Subcutaneous abdominal adipose tissue (tissue), 5 donors: ENCODE data around the gene MCEE.

Source experiments
- H3K27ac ChIP-seq: one replicate; pipeline ENCODE4 v1.7.0; 2013; ENCODE audit warnings: low read depth, mild to moderate bottlenecking, inconsistent platforms, low read length, moderate library complexity
- H3K27me3 ChIP-seq, 5 donors: one replicate each; pipeline ENCODE4 v1.7.0; 2013; ENCODE audit warnings: low read length in 5 of 5, inconsistent platforms in 1 of 5; ENCODE audit not compliant: control insufficient read depth in 5 of 5, insufficient read depth in 4 of 5
- H3K36me3 ChIP-seq, 5 donors: one replicate each; pipeline ENCODE4 v1.7.0; 2013; ENCODE audit warnings: low read length in 5 of 5; ENCODE audit not compliant: control insufficient read depth in 5 of 5, insufficient read depth in 5 of 5
- H3K4me1 ChIP-seq, 5 donors: one replicate each; pipeline ENCODE4 v1.7.0; 2013; ENCODE audit warnings: low read length in 5 of 5, mild to moderate bottlenecking in 3 of 5, moderate library complexity in 1 of 5; ENCODE audit not compliant: control insufficient read depth in 5 of 5, insufficient read depth in 5 of 5
- H3K4me3 ChIP-seq, 5 donors: one replicate each; pipeline ENCODE4 v1.7.0; 2013; ENCODE audit warnings: low read length in 5 of 5, low read depth in 1 of 5
- H3K9ac ChIP-seq, 5 donors: one replicate each; pipeline ENCODE4 v1.7.0; 2013; ENCODE audit warnings: low read length in 5 of 5, mild to moderate bottlenecking in 4 of 5, moderate library complexity in 3 of 5
- H3K9me3 ChIP-seq, 5 donors: one replicate each; pipeline ENCODE4 v1.7.0; 2013; ENCODE audit warnings: low read length in 5 of 5; ENCODE audit not compliant: control insufficient read depth in 5 of 5
- donor health status: healthy.
- donor health status: healthy.
- donor health status: healthy.
- donor health status: healthy.
- donor health status: healthy.

MCEE gene

GRCh38 chr2:71129114-71129901, 721 bp downstream of the MCEE start:
- H3K27ac ChIP-seq: peak overlapping the region; percentile 92
- peak overlapping the region; percentile 77 to 96 (median 78) for H3K9ac ChIP-seq
- H3K36me3 ChIP-seq: peaks cover 5 to 8% (median 6%) of the 10 kb centered on the region in 5 donors
- H3K9me3 ChIP-seq: no peaks in the 10 kb centered on the region
- no peaks in the 10 kb centered on the region for H3K27me3 ChIP-seq
- H3K4me3 ChIP-seq: peak overlapping the region; percentile 85 to 97 (median 91)
- H3K4me1 ChIP-seq: peaks cover 2 to 35% (median 30%) of the 10 kb centered on the region in 5 donors

- no peak overlapping the region for H3K27ac ChIP-seq
- no peak overlapping the region for H3K9ac ChIP-seq
- H3K4me3 ChIP-seq: no peak overlapping the region
- H3K36me3 ChIP-seq: peaks cover 3 to 10% (median 7%) of the 10 kb centered on the region in 5 donors
- H3K9me3 ChIP-seq: no peaks in the 10 kb centered on the region
- H3K27me3 ChIP-seq: no peaks in the 10 kb centered on the region
- H3K4me1 ChIP-seq: peaks cover 2 to 31% (median 24%) of the 10 kb centered on the region in 5 donors
Measured at GRCh38 chr2:71126957-71127356, 3.1 kb downstream of the MCEE start.

GRCh38 chr2:71125506-71126294, 4.3 kb downstream of the MCEE start:
- Histone ChIP-seq H3K36me3 (peaks cover 3 to 11% (median 10%) of the 10 kb centered on the region in 5 donors), H3K27ac (no peak overlapping the region), H3K4me1 (peaks cover 0 to 18% (median 12%) of the 10 kb centered on the region in 5 donors), H3K9me3 (no peaks in the 10 kb centered on the region), H3K27me3 (no peaks in the 10 kb centered on the region), H3K4me3 (no peak overlapping the region), H3K9ac (no peak overlapping the region)

- H3K27me3 ChIP-seq: no peaks in the 10 kb centered on the region
- H3K27ac ChIP-seq: no peak overlapping the region
- no peaks in the 10 kb centered on the region for H3K4me1 ChIP-seq
- H3K9me3 ChIP-seq: no peaks in the 10 kb centered on the region
- no peak overlapping the region for H3K9ac ChIP-seq
- peaks cover 11 to 38% (median 27%) of the 10 kb centered on the region in 5 donors for H3K36me3 ChIP-seq
- no peak overlapping the region for H3K4me3 ChIP-seq
Measured at GRCh38 chr2:71122387-71123298, 7.4 kb downstream of the MCEE start.

- no peaks in the 10 kb centered on the region for H3K27me3 ChIP-seq
- no peaks in the 10 kb centered on the region for H3K4me1 ChIP-seq
- no peak overlapping the region for H3K4me3 ChIP-seq
- no peaks in the 10 kb centered on the region for H3K9me3 ChIP-seq
- peaks cover 13 to 42% (median 27%) of the 10 kb centered on the region in 5 donors for H3K36me3 ChIP-seq
- no peak overlapping the region for H3K27ac ChIP-seq
- no peak overlapping the region for H3K9ac ChIP-seq
Measured at GRCh38 chr2:71121479-71121878, 8.6 kb downstream of the MCEE start.

GRCh38 chr2:71120195-71120594, 9.8 kb downstream of the MCEE start:
- H3K9ac ChIP-seq: no peak overlapping the region
- peaks cover 13 to 43% (median 27%) of the 10 kb centered on the region in 5 donors for H3K36me3 ChIP-seq

GRCh38 chr2:71117063-71117462, 13.0 kb downstream of the MCEE start:
- Histone ChIP-seq H3K36me3 (peaks cover 14 to 48% (median 29%) of the 10 kb centered on the region in 5 donors), H3K4me3 (no peak overlapping the region), H3K9ac (no peak overlapping the region)

More at GRCh38 chr2:71120195-71120594, 9.8 kb downstream of the MCEE start:
- Histone ChIP-seq H3K27me3 (no peaks in the 10 kb centered on the region), H3K4me3 (no peak overlapping the region), H3K9me3 (no peaks in the 10 kb centered on the region), H3K27ac (no peak overlapping the region), H3K4me1 (no peaks in the 10 kb centered on the region)

GRCh38 chr2:71113843-71114242, 16.2 kb downstream of the MCEE start:
- Histone ChIP-seq H3K27ac (no peak overlapping the region), H3K9ac (no peak overlapping the region), H3K36me3 (peaks cover 19 to 45% (median 23%) of the 10 kb centered on the region in 5 donors), H3K4me3 (no peak overlapping the region), H3K4me1 (no peaks in the 10 kb centered on the region), H3K27me3 (no peaks in the 10 kb centered on the region), H3K9me3 (no peaks in the 10 kb centered on the region)

More at GRCh38 chr2:71117063-71117462, 13.0 kb downstream of the MCEE start:
- Histone ChIP-seq H3K9me3 (no peaks in the 10 kb centered on the region), H3K27ac (no peak overlapping the region), H3K4me1 (no peaks in the 10 kb centered on the region), H3K27me3 (no peaks in the 10 kb centered on the region)

- H3K4me1 ChIP-seq: no peaks in the 10 kb centered on the region
- H3K27me3 ChIP-seq: no peaks in the 10 kb centered on the region
- no peak overlapping the region for H3K27ac ChIP-seq
- H3K36me3 ChIP-seq: peaks cover 3 to 20% (median 16%) of the 10 kb centered on the region in 5 donors
- H3K9me3 ChIP-seq: no peaks in the 10 kb centered on the region
- no peak overlapping the region for H3K9ac ChIP-seq
- H3K4me3 ChIP-seq: no peak overlapping the region
Measured at GRCh38 chr2:71108091-71108490, 21.9 kb downstream of the MCEE start.
